Activated naive CD8-positive, alpha-beta T cell (primary cell): Measurements from ENCODE around the gene ELOVL2.
"Not testable (repeated sequence)": the region's sequence is repeated elsewhere in the genome, so short reads cannot be mapped to it uniquely, and the experiment has no call there.

ENCODE experiments used
- H3K27ac Mint-ChIP-seq: one replicate; pipeline ENCODE4 v1.8.0; 2021; ENCODE audit warnings: mixed read lengths
- H3K27me3 Mint-ChIP-seq: one replicate; pipeline ENCODE4 v1.8.0; 2021; ENCODE audit warnings: mixed read lengths
- H3K36me3 Mint-ChIP-seq: one replicate; pipeline ENCODE4 v1.8.0; 2021; ENCODE audit warnings: mixed read lengths
- H3K4me1 Mint-ChIP-seq: one replicate; pipeline ENCODE4 v1.8.0; 2021; ENCODE audit warnings: low read depth, mixed read lengths
- H3K4me3 Mint-ChIP-seq: one replicate; pipeline ENCODE4 v1.8.0; 2021; ENCODE audit warnings: mild to moderate bottlenecking, mixed read lengths
- H3K9me3 Mint-ChIP-seq: one replicate; pipeline ENCODE4 v1.8.0; 2021; ENCODE audit warnings: low read depth, mixed read lengths

Gene ELOVL2

DNA sequence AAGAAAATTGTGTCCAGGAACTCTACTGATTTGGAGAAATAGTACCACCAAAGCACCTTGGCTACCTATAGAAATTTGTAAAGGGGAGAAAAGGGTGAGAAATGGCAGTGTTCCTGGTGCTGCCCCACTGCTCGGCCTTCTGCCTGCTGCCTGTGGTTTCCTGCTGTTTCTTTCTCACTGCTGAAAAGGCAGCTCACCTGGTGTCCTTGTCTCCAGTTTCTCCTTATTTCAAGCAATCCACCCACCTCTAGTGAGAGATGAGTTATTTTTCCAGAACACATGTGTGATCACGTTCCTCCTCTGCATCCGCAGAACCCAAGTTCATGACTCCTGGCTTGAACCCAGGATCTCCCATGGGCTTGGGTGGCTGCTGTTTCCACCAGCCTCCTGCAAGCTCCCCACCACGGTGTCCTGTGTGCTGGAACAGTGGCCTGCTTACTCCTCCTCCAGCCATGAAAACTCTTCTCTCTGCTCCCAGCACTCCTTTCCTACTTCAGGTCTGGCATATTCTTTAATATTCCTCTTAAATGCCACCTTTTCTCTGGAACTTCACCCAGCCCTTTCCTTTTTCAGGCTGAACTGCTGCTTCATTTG, 48.9 kb downstream of the ELOVL2 start:
- Mint-ChIP-seq H3K9me3 (no peaks in the 10 kb centered on the region), H3K27ac (no peak overlapping the region), H3K36me3 (no peaks in the 10 kb centered on the region), H3K4me1 (no peaks in the 10 kb centered on the region), H3K4me3 (no peak overlapping the region), H3K27me3 (no peaks in the 10 kb centered on the region)

DNA sequence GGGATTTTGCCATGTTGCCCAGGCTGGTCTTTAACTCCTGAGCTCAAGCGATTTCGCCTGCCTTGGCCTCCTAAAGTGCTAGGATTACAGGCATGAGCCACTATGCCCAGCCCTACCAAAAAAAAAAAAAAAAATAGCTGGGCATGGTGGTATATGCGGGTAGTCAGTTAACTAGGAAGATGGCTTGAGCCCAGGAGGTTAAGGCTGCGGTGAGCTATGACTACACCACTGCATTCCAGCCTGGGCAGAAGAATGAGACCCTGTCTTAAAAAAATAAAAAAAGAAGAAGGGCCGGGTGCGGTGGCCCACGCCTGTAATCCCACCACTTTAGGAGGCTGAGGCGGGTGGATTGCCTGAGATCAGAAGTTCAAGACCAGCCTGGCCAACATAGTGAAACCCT, 50.2 kb downstream of the ELOVL2 start:
- H3K36me3 Mint-ChIP-seq, result no peaks in the 10 kb centered on the region
- H3K4me1 Mint-ChIP-seq, result no peaks in the 10 kb centered on the region
- no peak overlapping the region for H3K27ac Mint-ChIP-seq
- no peaks in the 10 kb centered on the region for H3K27me3 Mint-ChIP-seq
- no peak overlapping the region for H3K4me3 Mint-ChIP-seq
- no peaks in the 10 kb centered on the region for H3K9me3 Mint-ChIP-seq

DNA sequence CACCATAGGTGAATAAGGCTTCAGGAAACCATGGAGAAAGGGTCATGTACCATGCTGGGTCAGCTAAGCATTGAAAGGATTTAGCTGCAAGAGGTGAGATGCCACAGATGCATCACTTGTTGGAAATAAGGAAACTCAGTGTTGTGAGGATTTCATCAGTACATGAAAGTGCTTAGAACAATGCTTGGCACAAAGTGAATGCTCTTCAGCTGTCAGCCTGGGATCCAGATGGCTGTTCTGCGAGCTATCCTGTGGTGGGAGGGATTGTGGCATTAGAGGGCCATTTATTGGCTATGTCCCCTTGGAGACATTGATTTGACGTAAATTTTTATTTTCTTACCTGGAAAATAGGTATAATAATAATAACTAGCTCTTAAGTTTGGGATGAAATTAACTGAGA, 53.0 kb downstream of the ELOVL2 start:
- H3K27ac Mint-ChIP-seq, result no peak overlapping the region
- H3K4me3 Mint-ChIP-seq, result no peak overlapping the region
- H3K4me1 Mint-ChIP-seq, result no peaks in the 10 kb centered on the region
- no peaks in the 10 kb centered on the region for H3K36me3 Mint-ChIP-seq
- no peaks in the 10 kb centered on the region for H3K9me3 Mint-ChIP-seq
- peaks cover 3% of the 10 kb centered on the region for H3K27me3 Mint-ChIP-seq

DNA sequence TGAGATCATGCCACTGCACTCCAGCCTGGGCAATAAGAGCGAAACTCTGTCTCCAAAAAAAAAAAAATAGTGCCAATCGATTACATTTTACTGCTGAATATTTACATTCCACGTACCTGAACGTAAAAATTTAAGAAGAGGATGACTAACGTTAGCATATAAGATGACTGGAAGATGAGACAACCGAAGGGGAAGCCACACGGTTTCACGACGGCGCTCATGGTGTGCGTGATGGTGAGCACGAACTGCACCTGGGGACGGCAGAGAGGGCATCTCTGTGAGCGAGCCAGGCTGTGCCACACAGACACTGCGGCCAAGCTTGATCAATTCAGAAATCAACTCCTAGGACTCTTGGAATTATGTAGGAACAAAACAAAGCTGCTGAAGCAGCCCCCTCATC, 54.5 kb downstream of the ELOVL2 start:
- no peaks in the 10 kb centered on the region for H3K36me3 Mint-ChIP-seq
- H3K4me1 Mint-ChIP-seq, result no peaks in the 10 kb centered on the region
- no peak overlapping the region for H3K4me3 Mint-ChIP-seq
- no peak overlapping the region for H3K27ac Mint-ChIP-seq
- no peaks in the 10 kb centered on the region for H3K9me3 Mint-ChIP-seq
- H3K27me3 Mint-ChIP-seq, result peaks cover 3% of the 10 kb centered on the region

DNA sequence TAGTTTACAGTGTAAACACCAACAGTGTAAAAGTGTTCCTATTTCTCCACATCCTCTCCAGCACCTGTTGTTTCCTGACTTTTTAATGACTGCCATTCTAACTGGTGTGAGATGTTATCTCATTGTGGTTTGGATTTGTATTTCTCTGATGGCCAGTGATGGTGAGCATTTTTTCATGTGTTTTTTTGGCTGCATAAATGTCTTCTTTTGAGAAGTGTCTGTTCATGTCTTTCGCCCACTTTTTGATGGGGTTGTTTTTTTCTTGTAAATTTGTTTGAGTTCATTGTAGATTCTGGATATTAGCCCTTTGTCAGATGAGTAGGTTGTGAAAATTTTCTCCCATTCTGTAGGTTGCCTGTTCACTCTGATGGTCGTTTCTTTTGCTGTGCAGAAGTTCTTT, 59.1 kb downstream of the ELOVL2 start:
- H3K36me3 Mint-ChIP-seq, H3K9me3 Mint-ChIP-seq, H3K27me3 Mint-ChIP-seq, H3K27ac Mint-ChIP-seq, H3K4me1 Mint-ChIP-seq, H3K4me3 Mint-ChIP-seq: not testable (repeated sequence)

DNA sequence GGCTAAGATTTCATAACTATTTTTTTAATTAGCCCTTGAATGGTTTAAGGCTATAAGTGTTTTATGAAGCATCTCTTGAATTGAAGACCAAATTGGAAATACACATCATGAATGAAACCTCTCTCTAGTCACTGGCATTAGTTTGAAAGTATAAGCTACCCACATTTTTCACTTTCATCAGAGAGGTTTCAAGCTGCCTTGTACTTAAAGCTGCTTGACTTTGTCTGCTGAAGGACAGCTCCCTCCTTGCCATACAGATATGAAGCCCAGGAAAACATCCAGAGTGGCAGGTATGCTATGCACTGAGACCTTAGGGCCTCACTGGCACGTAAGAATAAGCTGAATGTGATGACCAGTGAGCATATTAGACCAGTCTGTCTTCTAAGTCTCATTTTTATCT, 62.7 kb downstream of the ELOVL2 start:
- H3K27ac Mint-ChIP-seq, result no peak overlapping the region
- no peaks in the 10 kb centered on the region for H3K27me3 Mint-ChIP-seq
- H3K4me3 Mint-ChIP-seq, result no peak overlapping the region
- H3K36me3 Mint-ChIP-seq, result no peaks in the 10 kb centered on the region
- H3K9me3 Mint-ChIP-seq, result no peaks in the 10 kb centered on the region
- no peaks in the 10 kb centered on the region for H3K4me1 Mint-ChIP-seq

DNA sequence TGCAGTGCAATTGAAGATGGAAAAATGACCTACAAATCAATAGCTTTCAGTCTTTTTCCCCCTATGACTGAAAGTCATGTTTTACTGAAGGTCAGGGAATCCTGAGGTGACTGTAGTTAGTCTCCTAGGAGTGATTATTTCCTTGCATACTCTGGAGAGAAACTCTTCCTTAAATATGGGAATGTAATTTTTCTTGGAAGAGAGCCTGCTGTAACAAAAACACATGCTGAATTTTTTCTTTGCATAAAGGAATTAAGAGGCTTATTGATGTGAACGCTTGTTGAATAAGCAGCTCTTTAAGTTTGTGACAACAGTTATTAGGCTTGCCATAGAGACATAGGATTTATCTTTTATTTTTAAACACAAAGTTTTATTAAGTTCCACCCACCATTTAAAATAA, 64.5 kb downstream of the ELOVL2 start:
- H3K9me3 Mint-ChIP-seq, result no peaks in the 10 kb centered on the region

DNA sequence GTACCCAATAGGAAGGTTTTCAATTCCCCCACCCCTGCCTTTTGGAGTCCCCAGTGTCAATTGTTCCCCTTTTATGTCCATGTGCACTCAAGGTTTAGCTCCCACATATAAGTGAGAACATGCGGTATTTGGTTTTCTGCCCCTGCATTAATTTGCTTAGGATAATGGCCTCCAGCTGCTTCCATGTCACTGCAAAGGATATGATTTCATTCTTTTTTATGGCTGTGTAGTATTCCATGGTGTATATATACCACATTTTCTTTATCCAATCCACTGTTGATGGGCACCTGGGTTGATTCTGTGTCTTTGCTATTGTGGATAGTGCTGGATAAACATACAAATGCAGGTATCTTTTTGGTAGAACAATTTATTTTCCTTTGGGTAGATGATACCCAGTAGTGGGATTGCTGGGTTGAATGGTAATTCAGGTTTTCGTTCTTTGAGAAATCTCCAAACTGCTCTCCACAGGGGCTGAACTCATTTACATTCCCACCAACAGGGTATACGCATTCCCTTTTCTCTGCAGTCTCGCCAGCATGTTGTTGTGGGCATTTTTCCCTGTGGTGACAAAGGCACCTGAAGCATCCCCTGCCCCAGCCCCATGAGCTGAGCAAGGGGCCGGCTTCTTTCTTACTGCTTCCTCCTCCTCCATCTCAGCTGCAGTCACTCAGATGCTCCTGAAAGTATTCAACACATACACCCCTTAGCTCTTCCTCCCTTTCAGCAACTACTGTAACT, 66.7 kb downstream of the ELOVL2 start:
- no peaks in the 10 kb centered on the region for H3K9me3 Mint-ChIP-seq
- H3K36me3 Mint-ChIP-seq, result no peaks in the 10 kb centered on the region
- no peaks in the 10 kb centered on the region for H3K27me3 Mint-ChIP-seq
- no peak overlapping the region for H3K4me3 Mint-ChIP-seq
- no peaks in the 10 kb centered on the region for H3K4me1 Mint-ChIP-seq
- no peak overlapping the region for H3K27ac Mint-ChIP-seq

More for the DNA sequence above, 64.5 kb downstream of the ELOVL2 start:
- Mint-ChIP-seq H3K36me3 (no peaks in the 10 kb centered on the region), H3K27me3 (no peaks in the 10 kb centered on the region), H3K4me3 (no peak overlapping the region), H3K4me1 (no peaks in the 10 kb centered on the region), H3K27ac (no peak overlapping the region)

DNA sequence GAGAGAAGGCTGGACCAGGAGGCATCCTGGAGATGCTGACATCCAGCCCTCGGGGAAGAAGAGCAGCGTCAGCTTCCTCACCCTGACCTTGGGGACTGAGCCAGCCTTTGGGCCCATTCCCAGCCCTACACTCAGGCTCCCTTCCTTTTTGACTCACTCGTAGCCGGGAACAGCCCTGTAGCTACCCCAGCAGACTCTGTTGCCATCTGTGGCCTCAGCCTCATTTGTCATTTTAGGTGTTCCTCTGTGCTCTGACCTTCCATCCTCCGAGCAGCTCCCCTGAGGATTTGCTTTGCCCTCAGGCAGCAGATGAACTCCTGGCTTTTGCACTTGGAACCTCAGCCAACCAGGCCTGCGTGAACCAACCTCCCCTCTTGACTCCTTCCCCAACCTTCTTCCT, 67.5 kb downstream of the ELOVL2 start:
- no peaks in the 10 kb centered on the region for H3K4me1 Mint-ChIP-seq
- no peaks in the 10 kb centered on the region for H3K9me3 Mint-ChIP-seq
- H3K36me3 Mint-ChIP-seq, result no peaks in the 10 kb centered on the region
- no peak overlapping the region for H3K27ac Mint-ChIP-seq
- no peaks in the 10 kb centered on the region for H3K27me3 Mint-ChIP-seq
- H3K4me3 Mint-ChIP-seq, result no peak overlapping the region

DNA sequence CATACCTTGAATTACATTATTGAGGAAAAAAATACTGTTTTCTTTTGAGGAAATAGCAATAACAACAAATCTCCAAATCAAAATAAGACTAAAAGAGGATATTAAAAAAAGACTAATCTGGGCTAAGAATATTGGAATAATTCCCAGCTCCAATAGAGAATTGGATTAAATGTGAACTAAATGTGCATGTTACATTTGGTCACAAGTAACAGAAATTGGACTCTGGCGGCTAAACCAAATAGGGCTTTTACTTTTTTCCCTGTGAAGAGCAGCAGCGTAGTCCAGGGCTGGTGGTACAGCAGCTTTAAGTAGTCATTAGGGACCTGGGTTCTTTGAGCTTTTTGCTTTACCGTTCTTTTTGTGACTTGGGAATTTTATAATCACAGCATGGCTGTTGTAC, 71.9 kb downstream of the ELOVL2 start:
- H3K4me3 Mint-ChIP-seq, result no peak overlapping the region
- peaks cover 4% of the 10 kb centered on the region for H3K36me3 Mint-ChIP-seq
- H3K27ac Mint-ChIP-seq, result no peak overlapping the region
- H3K4me1 Mint-ChIP-seq, result no peaks in the 10 kb centered on the region
- H3K27me3 Mint-ChIP-seq, result peaks cover 3% of the 10 kb centered on the region
- peaks cover 4% of the 10 kb centered on the region for H3K9me3 Mint-ChIP-seq

DNA sequence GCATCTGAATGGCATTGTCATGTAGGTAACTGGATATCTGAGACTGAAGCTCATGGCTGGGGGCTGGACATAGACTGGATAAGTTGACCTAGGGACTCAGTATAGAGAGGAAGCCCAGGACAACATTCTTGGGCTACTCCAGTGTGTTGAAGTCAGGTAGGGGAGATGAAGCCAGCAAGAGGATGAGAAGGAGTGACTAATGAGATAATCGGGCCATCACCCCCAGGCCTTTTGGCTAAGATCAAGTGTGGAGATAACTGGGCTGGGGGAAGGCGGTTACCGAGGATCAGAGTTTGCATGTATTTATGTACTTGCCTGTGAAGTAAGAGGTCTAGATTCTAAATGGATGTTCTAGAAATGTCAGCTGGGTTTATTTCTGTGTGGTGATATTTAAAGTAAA, 73.4 kb downstream of the ELOVL2 start:
- Mint-ChIP-seq H3K27ac (no peak overlapping the region), H3K36me3 (peaks cover 7% of the 10 kb centered on the region), H3K9me3 (peaks cover 10% of the 10 kb centered on the region), H3K4me1 (no peaks in the 10 kb centered on the region), H3K4me3 (no peak overlapping the region), H3K27me3 (peaks cover 3% of the 10 kb centered on the region)

DNA sequence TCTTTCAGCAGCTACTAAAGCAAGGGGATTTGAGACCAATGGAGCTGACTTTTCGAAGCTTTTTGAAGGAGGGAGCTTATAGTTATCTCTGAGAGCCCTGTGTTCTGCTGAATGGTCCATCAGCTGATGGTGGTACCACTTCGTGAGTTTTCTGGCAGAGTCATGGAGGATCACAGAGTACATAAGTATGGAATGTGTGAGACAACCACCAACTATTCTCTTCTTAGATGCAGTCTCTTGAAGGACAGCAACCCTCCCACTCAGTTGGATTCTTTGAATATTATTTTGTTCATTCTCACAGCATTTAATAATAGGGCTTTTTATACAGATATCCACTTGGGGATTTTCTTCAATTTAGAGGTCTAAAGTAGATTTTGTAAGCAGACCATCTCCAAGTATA, 75.3 kb downstream of the ELOVL2 start:
- Mint-ChIP-seq H3K27ac (no peak overlapping the region), H3K36me3 (peaks cover 12% of the 10 kb centered on the region), H3K4me3 (no peak overlapping the region), H3K27me3 (peaks cover 7% of the 10 kb centered on the region), H3K4me1 (no peaks in the 10 kb centered on the region), H3K9me3 (peaks cover 16% of the 10 kb centered on the region)

DNA sequence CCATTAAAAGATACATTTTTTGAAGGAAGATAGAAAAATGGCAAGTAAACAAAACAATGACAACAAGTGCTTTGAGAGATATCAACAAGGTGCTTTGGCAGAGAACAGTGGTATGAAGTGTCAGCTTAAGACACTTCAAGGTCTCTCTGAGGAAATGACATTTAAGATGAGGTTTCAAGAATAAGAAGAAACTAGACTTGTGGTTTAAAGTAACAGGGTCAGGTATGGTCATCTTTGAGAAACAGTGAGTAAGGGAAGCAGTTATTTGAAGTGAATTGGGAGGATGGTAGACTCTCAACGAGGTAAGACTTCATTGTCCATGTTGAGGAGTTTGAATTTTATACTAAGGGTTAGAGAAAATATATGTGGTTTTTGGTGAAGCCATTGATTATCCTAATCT, 79.4 kb downstream of the ELOVL2 start:
- H3K9me3 Mint-ChIP-seq, result peaks cover 16% of the 10 kb centered on the region
- no peak overlapping the region for H3K27ac Mint-ChIP-seq
- peaks cover 16% of the 10 kb centered on the region for H3K27me3 Mint-ChIP-seq
- H3K4me1 Mint-ChIP-seq, result no peaks in the 10 kb centered on the region
- H3K36me3 Mint-ChIP-seq, result peaks cover 12% of the 10 kb centered on the region
- no peak overlapping the region for H3K4me3 Mint-ChIP-seq

DNA sequence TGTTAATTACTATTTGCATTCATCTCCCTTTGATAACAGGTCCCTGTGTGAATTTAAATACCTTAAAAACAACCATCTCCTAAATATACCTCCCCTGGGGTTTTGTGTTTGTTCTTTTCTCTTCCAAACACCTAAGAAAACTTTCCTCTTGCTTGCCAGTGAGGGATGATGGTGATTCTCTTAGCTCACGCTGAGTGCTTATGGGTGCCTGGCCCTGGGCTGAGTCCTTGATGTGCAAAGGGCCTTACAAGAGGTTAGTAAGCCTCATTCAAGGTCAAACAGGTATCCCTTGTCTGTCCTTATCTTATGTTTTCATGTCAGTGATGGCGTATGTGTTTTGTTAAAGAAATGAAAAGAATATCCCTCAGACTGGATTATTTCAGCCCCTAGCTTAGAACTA, 81.0 kb downstream of the ELOVL2 start:
- Mint-ChIP-seq H3K4me1 (no peaks in the 10 kb centered on the region), H3K27ac (no peak overlapping the region), H3K36me3 (peaks cover 12% of the 10 kb centered on the region), H3K4me3 (no peak overlapping the region), H3K9me3 (peaks cover 16% of the 10 kb centered on the region), H3K27me3 (peaks cover 18% of the 10 kb centered on the region)

DNA sequence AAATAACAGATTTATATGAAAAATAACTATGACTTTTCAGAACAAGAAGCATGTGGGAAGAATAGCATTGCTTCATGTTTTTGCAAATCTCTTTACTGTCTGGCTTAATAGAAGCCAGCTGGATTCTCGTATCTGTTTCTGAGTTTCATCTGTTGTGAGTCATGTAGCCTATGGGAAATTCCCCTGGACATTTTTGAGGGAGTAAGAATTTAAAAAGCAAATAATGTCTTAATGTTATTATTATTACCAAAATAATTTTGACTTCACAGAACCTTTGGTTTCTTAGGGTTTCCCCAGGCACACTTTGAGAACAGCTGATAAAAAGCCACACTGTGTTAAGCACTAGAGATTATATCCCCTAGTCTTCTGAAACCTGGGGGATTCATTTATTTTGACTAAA, 81.4 kb downstream of the ELOVL2 start:
- Mint-ChIP-seq H3K36me3 (peaks cover 7% of the 10 kb centered on the region), H3K9me3 (peaks cover 12% of the 10 kb centered on the region), H3K27me3 (peaks cover 16% of the 10 kb centered on the region), H3K4me3 (no peak overlapping the region), H3K27ac (no peak overlapping the region), H3K4me1 (no peaks in the 10 kb centered on the region)

DNA sequence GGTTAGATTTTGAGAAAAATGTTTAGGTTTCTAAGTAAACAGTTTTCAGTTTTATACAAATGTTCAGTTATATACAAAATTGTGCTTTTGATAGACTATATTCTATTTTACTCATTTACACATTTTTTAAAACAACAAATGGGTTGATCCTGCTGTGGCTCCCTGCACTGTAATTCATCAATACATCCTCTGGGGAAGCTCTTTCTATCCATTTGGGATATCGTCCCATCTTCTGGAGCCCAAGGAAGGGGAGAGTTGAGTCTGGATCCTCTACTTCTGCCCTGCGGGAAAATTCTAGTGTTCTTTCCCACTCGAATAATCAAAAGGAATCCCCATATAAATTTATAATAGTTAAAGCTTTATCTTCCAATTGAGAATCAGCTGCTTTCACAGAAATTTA, 82.3 kb downstream of the ELOVL2 start:
- Mint-ChIP-seq H3K27me3 (peaks cover 15% of the 10 kb centered on the region), H3K27ac (no peak overlapping the region), H3K4me3 (no peak overlapping the region), H3K36me3 (peaks cover 7% of the 10 kb centered on the region), H3K4me1 (no peaks in the 10 kb centered on the region), H3K9me3 (peaks cover 12% of the 10 kb centered on the region)
